GM21529 (cell line): ENCODE data around the gene CROT.
A peak's percentile ranks its signal among the peaks of the same experiment; 100 is the strongest.

Experiments used
- ATAC-seq: cut with Tn5 transposase; IDR thresholded peaks from one replicate; pipeline ENCODE4 v1.9.1; 2021; ENCODE audit not compliant: unreplicated experiment

The CROT gene

DNA sequence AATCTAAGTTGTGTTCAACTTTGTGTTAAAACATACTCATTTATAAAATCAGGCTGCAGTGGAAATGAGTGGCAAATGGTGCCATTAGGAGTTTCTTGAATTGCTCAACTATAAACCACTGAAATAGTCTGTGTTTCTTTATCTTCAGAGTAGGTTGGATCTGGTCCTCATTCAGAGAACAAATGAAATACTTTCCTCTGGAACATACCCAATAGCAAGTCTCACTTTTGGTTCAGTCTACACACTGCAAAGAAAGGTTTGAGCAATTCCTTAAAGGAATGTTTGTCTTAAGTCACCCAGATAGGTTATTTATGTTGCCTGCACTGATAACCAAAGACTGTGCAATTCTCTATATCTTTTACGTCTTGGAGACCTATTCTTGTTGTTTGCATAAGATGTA is 67.6 kb downstream of the CROT start:
- ATAC-seq = no peak

DNA sequence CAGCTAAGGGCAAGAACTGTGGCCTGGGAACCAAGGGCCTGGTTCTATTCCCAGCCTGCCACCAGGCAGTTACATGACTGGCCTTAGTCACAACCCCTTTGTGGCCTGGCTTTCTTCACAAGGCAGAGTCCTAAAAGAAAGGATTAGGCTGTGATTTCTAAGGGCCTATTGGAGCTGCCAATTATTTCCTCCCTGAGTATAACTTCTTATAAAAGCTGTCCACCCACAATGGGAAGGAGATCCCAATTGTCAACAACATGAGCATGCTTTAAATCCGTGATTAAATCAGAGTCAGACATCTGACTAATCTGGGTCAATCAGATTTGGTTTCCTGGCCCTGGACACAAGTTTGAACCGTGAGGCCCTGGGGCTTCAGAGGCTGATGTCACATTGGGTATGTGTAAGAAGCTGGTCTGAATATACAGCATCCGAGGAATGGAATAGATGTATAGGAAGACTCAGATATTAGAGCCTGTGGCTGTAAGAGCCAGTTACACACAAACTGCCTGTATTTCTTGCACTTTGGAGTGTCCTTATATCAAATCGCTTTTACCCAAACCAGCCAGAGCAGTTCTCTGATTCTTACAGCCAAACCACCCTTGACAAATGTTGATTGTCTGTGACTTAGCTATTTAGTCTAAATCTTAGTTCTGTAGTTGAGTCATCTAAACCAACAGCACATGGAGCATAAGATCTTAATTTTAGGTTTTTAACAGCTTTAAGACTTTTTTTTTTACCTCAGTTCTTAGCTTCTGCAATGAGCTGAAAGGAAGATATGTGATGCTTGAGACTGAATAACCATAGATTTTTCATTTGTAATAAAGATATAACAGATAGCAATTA is 68.7 kb downstream of the CROT start:
- no peak for ATAC-seq

DNA sequence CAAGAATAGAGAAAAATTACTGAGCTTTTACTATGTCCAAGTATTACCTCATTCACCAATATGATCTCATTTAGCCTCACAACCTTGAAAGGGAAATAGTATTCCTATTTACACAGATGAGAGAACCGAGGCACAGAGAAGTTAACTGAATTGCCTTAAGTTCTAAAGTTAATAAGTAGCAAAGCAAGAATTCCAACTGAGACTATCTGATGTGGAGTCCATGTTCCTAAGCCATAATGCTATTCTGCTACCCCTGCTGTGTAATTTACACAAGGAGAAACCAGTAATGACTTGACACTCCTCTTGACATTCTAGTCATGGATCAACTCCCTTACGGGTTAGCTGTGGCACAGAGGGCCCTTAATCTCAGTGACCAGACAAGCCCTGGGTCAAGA is 69.3 kb downstream of the CROT start:
- no peak for ATAC-seq

- peak; percentile 85 for ATAC-seq
These were observed 71.5 kb downstream of the CROT start for GRCh38 chr7:87416682-87417587.

DNA sequence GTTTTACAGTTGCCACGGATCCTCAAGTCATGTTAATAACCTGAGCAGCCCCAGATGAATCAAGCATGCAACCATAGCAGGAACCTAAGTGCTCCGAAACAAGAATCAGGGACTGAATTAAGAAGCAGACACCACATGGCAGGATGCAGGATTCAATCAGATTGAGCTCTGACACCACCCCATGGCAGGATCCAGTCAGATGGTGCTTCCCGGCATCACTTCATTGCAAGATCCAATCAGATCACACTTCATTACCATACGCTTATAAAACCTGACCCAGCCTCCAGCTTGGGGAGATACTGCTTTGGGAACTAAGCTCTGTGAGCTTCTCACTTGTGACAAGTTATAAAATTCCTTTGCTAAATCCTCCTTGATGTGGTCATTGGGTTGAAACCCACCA is 74.7 kb downstream of the CROT start:
- ATAC-seq = no peak

- ATAC-seq = no peak
These were observed 78.6 kb downstream of the CROT start for GRCh38 chr7:87424075-87424474.

GRCh38 chr7:87426160-87426559 is 80.7 kb downstream of the CROT start:
- peak; percentile 76 for ATAC-seq

DNA sequence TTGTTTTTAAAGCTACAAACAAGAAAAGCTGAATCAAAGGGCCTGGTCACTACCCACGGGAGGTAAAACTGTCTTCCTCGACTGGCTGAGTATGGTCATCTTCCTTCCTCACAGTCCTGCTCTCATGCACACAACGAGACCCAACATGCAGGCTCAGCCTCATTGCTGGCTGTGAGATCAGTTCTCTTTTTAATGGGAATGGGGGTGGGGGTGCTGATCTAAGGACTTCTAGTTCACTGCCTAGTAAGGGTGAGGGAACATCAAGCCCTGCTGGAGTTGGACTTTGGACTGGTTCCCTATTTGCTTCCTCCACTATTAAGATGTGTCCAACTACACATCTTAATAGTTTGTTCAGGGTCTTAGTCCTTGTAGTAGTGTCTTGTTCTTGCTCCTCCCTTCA is 81.8 kb downstream of the CROT start:
- ATAC-seq = no peak

- no peak for ATAC-seq
These were observed 87.1 kb downstream of the CROT start for GRCh38 chr7:87432536-87432935.

DNA sequence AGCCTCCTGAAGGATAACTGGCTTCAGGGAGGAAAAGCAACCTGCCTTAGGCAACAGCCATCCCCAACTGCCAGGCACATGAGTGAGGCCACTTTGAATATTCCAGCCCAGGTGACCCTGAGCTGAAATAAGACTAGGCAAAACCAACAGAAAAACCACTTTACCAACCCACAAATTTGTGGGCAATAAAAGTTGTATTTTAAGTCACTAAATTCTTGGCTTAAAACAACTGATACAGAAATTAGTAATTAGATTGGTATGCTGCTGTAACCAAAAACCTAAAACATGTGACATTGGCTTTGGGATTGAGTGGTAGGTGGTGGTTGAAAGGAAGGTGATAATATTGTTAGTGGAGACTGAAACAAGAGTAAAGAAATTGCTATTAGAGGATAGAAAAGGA is 90.1 kb downstream of the CROT start:
- ATAC-seq = no peak

- peak; percentile 96 for ATAC-seq
These were observed 100.4 kb downstream of the CROT start for GRCh38 chr7:87445897-87446296.

GRCh38 chr7:87447116-87447635 is 101.7 kb downstream of the CROT start:
- no peak for ATAC-seq

DNA sequence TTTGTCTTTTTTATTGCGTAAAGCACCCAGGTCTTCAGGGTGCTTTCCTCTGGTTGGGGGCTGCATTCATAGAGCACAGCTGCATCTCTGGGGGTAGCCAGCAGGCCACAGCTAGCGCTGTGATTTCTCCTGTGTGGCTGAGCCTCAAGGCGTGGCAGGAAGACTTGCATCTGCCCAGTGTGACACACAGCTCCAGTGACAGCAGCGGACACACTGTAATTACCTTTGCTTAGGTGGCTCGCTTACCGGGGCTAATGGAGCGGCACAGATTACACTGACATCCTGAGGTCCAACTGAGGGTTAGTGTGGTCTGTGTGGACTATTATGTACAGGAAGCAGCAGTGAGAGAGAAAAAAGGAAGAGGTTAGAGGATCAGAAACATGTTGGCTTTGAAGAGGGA is 102.9 kb downstream of the CROT start:
- ATAC-seq = no peak
